Measurements from ENCODE around the gene TMEM184A. TPM values are rescaled to one million over a fixed set of nuclear protein-coding genes. Genes with fewer than 3 reads are reported as not detected.

The TMEM184A gene
- polyA plus RNA-seq, 4 donors = 3.5 to 11.5 (median 6.8) TPM

DNA sequence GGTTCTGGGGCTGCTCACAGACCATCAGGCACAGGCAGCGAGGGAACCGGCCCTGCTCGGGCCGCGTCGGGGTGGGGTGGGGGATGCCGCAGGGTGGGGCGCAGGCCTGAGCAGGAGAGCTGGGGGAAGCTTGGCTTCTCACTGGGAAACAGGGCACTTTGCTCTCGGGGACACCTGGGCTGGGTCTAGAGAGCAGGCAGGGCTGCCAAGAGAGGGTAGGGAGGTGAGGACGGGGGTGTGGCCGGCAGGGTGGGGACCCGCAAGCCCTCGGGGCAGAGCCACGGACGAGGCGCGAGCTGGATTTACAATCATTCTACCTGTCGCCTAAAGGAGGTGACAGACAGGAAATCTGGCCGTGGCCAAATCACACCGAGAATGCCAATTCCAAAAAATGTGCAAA, 62.9 kb downstream of the TMEM184A start:
- DNase-seq (ENCODE audit: low read depth in 4 of 4, low spot score in 2 of 4) = no peak

DNA sequence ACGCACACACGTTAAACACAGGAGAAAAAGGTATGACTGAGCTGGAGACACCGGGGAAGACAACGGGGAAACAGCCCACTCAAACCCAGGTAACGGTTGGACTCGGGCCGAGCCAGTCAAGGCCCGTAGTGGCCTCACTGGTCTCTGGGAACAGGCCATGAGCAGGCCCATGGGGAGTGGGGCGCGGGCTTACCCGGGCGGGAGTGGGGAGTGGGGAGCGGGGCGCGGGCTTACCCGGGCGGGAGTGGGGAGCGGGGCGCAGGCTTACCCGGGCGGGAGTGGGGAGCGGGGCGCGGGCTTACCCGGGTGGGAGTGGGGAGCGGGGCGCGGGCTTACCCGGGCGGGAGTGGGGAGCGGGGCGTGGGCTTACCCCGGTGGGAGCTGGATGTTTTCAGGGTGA, 63.4 kb downstream of the TMEM184A start:
- DNase-seq (ENCODE audit: low read depth in 4 of 4, low spot score in 2 of 4) = no peak

Other genes starting within 250 kb of the TMEM184A start
- 10 to 100 TPM in 3 of 4 donors, 1 to 10 TPM in 1; 5.8 to 14.1 (median 11.5) TPM for gene MICALL2, start 96.7 kb downstream of the TMEM184A start, polyA plus RNA-seq (ENCODE audit: insufficient read length in 4 of 4)
- gene INTS1, start 51.8 kb downstream of the TMEM184A start, polyA plus RNA-seq (ENCODE audit: insufficient read length in 4 of 4) = 100 to 1,000 TPM in 1 of 4 donors, 10 to 100 TPM in 3; 52.7 to 102 (median 84.0) TPM
- gene MAFK, start 25.5 kb downstream of the TMEM184A start, polyA plus RNA-seq (ENCODE audit: insufficient read length in 4 of 4) = 10 to 100 TPM in 3 of 4 donors, 1 to 10 TPM in 1; 6.5 to 15.6 (median 12.8) TPM
- gene PSMG3, start 13.8 kb upstream of the TMEM184A start, polyA plus RNA-seq (ENCODE audit: insufficient read length in 4 of 4) = 10 to 100 TPM; 28.9 to 40.5 (median 35.5) TPM
- 10 to 100 TPM; 11.7 to 22.0 (median 17.5) TPM for gene ELFN1, start 114.1 kb upstream of the TMEM184A start, polyA plus RNA-seq (ENCODE audit: insufficient read length in 4 of 4)

All from left renal cortex interstitium (tissue), 4 donors.